Measurements from ENCODE around the gene OPHN1. TPM values are rescaled to one million over a fixed set of nuclear protein-coding genes. Genes with fewer than 3 reads are reported as not detected.

Gene OPHN1
- total and polyA plus RNA-seq, 4 donors: 0.25 to 9.7 (median 4.9) TPM

DNA sequence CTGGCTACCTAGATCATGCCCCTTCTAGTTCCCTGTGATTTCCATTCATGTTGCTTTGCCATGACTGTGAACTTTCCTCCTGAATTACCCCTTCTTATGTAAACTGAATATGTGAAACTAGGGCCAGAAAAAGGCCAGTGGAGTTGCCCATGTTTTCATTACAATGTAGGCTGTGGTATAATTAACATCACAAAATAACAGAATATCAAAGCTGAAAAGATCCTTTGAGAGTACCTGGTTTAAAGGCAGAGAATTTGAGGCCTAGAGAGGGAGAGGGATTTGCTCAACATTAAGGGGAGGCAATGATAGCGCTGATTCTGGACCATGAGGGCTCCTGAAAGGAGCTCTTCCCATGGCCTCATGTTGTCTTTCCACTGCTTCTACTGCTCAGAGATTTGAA, 392.2 kb downstream of the OPHN1 start:
- DNase-seq (no peak), ATAC-seq (ENCODE audit: low FRiP score) (no peak)
- no peaks in the 10 kb centered on the region for H3K36me3 ChIP-seq (ENCODE audit: control insufficient read depth in 1 of 2, insufficient read depth in 2 of 2, low read length in 1 of 2)
- no peaks in the 10 kb centered on the region for H3K9me3 ChIP-seq (ENCODE audit: control insufficient read depth, low read length)
- H3K27ac ChIP-seq (ENCODE audit: low read depth in 1 of 2, low read length in 2 of 2): no peak overlapping the region
- H3K27me3 ChIP-seq (ENCODE audit: control insufficient read depth in 1 of 2, insufficient read depth in 2 of 2, low read length in 1 of 2): no peaks in the 10 kb centered on the region
- 61 to 91% methylated on average over 1 of the region's 1 CpG for WGBS, 2 donors
- no peak overlapping the region for H3K4me3 ChIP-seq (ENCODE audit: low read length in 2 of 2)
- H3K4me1 ChIP-seq (ENCODE audit: control insufficient read depth in 1 of 2, insufficient read depth in 2 of 2, low read length in 2 of 2): no peaks in the 10 kb centered on the region
- intact Hi-C loops (cut with DNase I): no loop called here

- H3K9me3 ChIP-seq (ENCODE audit: control insufficient read depth, low read length): no peaks in the 10 kb centered on the region
- H3K27me3 ChIP-seq (ENCODE audit: control insufficient read depth in 1 of 2, insufficient read depth in 2 of 2, low read length in 1 of 2): no peaks in the 10 kb centered on the region
- no peak overlapping the region for H3K4me3 ChIP-seq (ENCODE audit: low read length in 2 of 2)
- ATAC-seq (ENCODE audit: low FRiP score): no peak
- 53 to 61% methylated on average over 9 of the region's 9 CpGs for WGBS, 2 donors
- peak in 1 of 2 donors; percentile 46 for DNase-seq
- no peaks in the 10 kb centered on the region for H3K4me1 ChIP-seq (ENCODE audit: control insufficient read depth in 1 of 2, insufficient read depth in 2 of 2, low read length in 2 of 2)
- intact Hi-C loops (cut with DNase I): no loop called here
- H3K36me3 ChIP-seq (ENCODE audit: control insufficient read depth in 1 of 2, insufficient read depth in 2 of 2, low read length in 1 of 2): no peaks in the 10 kb centered on the region
- no peak overlapping the region for H3K27ac ChIP-seq (ENCODE audit: low read depth in 1 of 2, low read length in 2 of 2)
Observed at GRCh38 chrX:68018248-68019203, 414.8 kb downstream of the OPHN1 start.

DNA sequence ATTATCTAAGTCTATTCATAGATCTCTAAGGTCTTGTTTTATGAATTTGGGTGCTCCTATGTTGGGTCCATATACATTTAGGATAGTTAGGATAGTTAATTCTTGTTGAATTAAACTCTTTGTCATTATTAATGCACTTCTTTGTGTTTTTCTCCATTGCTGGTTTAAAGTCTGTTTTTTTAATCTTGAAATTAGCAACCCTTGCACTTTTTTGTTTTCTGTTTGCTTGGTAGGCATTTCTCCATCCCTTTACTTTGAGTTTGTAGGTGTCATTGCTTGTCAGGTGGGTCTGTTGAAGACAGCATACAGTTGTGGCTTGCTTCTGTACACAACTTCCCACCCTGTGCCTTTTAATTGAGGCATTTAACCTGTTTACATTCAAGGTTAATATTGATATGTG, 434.8 kb downstream of the OPHN1 start:
- no peaks in the 10 kb centered on the region for H3K27me3 ChIP-seq (ENCODE audit: control insufficient read depth in 1 of 2, insufficient read depth in 2 of 2, low read length in 1 of 2)
- intact Hi-C loops (cut with DNase I): no loop called here
- H3K4me1 ChIP-seq (ENCODE audit: control insufficient read depth in 1 of 2, insufficient read depth in 2 of 2, low read length in 2 of 2): no peaks in the 10 kb centered on the region
- H3K27ac ChIP-seq (ENCODE audit: low read depth in 1 of 2, low read length in 2 of 2): no peak overlapping the region
- no peaks in the 10 kb centered on the region for H3K9me3 ChIP-seq (ENCODE audit: control insufficient read depth, low read length)
- no peak overlapping the region for H3K4me3 ChIP-seq (ENCODE audit: low read length in 2 of 2)
- no peaks in the 10 kb centered on the region for H3K36me3 ChIP-seq (ENCODE audit: control insufficient read depth in 1 of 2, insufficient read depth in 2 of 2, low read length in 1 of 2)
- no peak for DNase-seq
- no peak for ATAC-seq (ENCODE audit: low FRiP score)

Other genes with a start within 250 kb of the OPHN1 start
- gene YIPF6, start 65.6 kb upstream of the OPHN1 start, total RNA-seq: 10 to 100 TPM; 39.4 to 39.9 TPM
- 10 to 100 TPM in 1 of 2 donors, 1 to 10 TPM in 1; 8.3 to 12.1 TPM for gene YIPF6, start 65.6 kb upstream of the OPHN1 start, polyA plus RNA-seq
- 10 to 100 TPM; 11.8 to 17.9 TPM for gene STARD8, start 214.2 kb upstream of the OPHN1 start, total RNA-seq
- gene STARD8, start 214.2 kb upstream of the OPHN1 start, polyA plus RNA-seq: 1 to 10 TPM; 1.9 to 3.3 TPM